Fibroblast of gingiva (primary cell): ENCODE data around the gene THSD7A.
"Not testable (repeated sequence)": the region's sequence is repeated elsewhere in the genome, so short reads cannot be mapped to it uniquely, and the experiment has no call there.

Source experiments
- DNase-seq: peaks from one replicate; pipeline ENCODE4 v3.0.0-alpha.2; 2011; ENCODE audit warnings: low read depth

Gene THSD7A

GRCh38 chr7:11587048-11587447 is 244.9 kb downstream of the THSD7A start:
- no peak for DNase-seq

GRCh38 chr7:11584406-11585031 is 247.5 kb downstream of the THSD7A start:
- DNase-seq, result no peak

DNA sequence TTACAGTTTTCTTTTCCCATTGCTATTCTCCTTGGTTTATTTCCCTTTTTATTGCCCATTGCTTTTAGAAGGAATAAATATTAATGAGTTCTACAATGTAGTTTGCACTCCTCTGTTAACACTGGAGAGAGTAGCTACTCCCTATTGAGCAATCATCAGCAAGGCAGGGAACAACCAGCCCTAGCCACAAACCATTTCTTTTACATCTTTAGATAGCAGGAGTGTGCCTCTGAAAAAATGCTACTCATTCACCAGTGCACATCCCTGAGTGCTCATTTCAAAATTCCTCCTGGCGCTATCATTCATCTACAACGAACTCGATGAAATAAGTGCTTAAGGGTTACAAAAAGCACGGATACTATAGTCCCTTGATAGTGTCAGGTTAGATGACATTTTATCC is 252.9 kb downstream of the THSD7A start:
- DNase-seq, result no peak

GRCh38 chr7:11576310-11576709 is 255.7 kb downstream of the THSD7A start:
- DNase-seq, result no peak

GRCh38 chr7:11573128-11573750 is 258.8 kb downstream of the THSD7A start:
- no peak for DNase-seq

GRCh38 chr7:11570922-11571550 is 261.0 kb downstream of the THSD7A start:
- peak; percentile 54 for DNase-seq

DNA sequence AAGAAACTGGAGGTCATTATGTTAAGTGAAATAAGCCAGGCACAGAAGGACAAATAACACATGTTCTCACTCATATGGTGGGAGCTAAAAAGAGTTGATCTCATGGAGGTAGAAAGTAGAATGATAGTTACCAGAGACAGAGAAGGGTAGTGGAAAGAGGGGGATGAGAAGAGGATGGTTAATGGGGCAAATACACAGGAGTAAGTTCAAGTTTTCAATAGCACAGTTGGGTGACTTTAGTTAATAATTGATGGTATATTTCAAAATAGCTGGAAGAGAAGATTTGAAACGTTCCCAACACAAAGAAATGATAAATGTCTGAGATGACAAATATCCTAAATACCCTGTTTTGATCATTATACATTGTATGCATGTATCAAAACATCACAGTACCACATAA is 261.8 kb downstream of the THSD7A start:
- DNase-seq, result no peak

DNA sequence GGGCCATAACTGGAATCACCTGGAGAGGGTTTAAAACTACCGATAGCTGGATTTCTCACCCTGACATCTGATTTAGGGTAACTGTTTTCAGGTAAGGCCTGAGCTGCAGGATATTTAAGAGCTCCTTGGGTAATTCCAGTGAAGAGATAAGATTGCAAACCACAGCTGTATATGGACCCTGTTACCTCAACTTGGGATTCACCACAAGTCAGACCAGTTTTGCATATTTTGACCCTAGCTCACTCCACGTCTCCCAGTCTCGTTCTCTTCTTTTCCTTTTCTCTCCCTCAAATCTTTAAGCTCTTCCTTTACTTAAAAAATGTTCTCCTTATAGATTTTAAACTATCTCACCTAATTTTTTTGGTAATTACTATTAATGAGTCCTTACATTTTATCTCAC is 264.4 kb downstream of the THSD7A start:
- DNase-seq, result no peak

- peak; percentile 2 for DNase-seq
Measured at GRCh38 chr7:11557627-11558026, 274.4 kb downstream of the THSD7A start.

GRCh38 chr7:11552676-11553296 is 279.2 kb downstream of the THSD7A start:
- no peak for DNase-seq

- no peak for DNase-seq
Measured at GRCh38 chr7:11551470-11551869, 280.5 kb downstream of the THSD7A start.

DNA sequence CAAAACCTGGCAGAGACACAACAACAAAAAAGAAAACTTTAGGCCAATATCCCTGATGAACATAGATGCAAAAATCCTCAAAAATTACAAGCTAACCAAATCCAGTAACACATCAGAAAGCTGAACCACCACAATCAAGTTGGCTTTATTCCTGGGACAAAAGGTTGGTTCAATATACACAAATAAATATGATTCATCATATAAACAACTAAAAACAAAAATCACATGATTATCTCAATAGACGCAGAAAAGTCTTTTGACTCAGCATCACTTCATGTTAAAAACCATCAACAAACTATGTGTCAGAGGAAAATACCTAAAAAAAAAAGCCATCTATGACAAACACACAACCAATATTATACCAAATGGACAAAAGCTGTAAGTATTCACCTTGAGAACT is 283.5 kb downstream of the THSD7A start:
- peak; percentile 73 for DNase-seq

DNA sequence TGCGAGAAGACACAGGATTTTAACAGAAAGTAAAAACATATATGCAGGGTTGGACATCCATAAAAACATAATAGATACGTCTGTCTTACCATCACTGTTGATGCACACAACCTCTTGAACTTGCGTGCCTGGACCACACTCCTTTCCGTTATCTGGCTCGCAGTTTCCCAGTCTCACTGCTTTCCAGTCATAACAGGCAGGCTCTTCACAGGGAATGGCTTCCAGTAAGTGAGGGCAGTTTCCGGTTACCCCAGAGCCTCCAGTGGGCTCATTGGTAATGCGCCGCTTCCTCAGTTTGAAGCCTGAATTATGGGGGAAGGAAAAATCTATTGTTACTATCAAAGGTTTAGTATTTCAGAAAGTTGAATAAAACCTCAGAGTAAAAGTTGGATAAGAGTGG is 290.7 kb downstream of the THSD7A start:
- DNase-seq, result no peak

DNA sequence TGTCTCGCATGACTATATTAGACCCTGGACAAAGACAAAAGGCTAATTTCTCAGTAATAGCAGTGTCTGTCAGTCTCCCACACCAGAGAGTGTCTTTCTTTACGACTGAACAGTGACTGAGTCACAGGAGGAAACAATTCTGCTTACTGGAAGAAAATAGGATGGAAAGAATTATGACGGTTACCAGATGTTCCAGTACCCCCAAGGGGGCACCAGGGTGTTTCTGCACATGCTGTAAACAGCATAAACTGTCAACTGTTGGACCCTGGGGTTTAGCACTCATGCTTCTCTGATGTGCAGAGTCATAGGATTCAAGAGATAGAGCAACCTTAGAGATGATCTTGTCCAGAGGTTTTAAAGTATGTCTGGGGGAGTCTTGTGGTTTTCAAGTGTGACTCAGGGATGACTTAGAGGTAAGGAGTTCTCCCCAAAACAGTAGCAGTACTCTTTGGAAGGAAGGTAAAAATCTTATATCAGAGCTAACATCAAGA is 291.7 kb downstream of the THSD7A start:
- DNase-seq, result peak; percentile 63

GRCh38 chr7:11539853-11540252 is 292.1 kb downstream of the THSD7A start:
- DNase-seq, result peak; percentile 6

GRCh38 chr7:11538751-11539299 is 293.2 kb downstream of the THSD7A start:
- no peak for DNase-seq

GRCh38 chr7:11533229-11533820 is 298.7 kb downstream of the THSD7A start:
- DNase-seq, result no peak

DNA sequence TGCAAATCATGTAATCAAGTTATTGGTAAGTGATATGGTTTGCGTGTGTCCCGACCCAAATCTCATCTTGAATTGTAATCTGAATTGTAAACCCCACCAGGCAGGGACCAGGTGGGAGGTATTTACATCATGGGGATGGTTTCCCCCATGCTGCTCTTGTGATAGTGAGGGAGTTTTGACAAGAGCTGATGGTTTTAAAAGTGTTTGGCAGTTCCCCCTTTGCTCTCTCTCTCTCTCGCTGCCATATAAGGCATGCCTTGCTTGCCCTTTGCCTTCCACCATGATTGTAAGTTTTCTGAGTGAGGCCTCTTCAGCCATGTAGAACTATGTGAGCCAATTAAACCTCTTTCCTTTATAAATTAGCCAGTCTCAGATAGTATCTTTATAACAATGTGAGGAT is 302.6 kb downstream of the THSD7A start:
- DNase-seq, result no peak

DNA sequence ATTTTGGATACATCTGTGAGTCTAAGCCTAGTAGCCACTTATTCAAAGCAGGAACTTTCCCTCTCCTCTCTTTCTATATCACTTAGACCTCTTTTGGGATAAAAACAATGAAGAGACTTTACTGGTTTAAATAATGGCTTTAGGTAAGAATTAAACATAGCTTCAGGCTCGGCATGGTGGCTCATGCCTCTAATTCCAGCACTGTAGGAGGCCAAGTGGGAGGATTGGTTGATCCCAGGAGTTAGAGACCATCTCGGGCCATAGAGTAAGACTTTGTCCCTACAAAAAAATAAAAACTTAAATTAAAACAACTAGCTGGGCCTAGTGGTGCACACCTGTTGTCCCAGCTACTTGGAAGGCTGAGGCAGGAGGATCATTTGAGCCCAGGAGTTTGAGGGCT is 304.3 kb downstream of the THSD7A start:
- no peak for DNase-seq

- no peak for DNase-seq
Measured at GRCh38 chr7:11524476-11525397, 307.3 kb downstream of the THSD7A start.

DNA sequence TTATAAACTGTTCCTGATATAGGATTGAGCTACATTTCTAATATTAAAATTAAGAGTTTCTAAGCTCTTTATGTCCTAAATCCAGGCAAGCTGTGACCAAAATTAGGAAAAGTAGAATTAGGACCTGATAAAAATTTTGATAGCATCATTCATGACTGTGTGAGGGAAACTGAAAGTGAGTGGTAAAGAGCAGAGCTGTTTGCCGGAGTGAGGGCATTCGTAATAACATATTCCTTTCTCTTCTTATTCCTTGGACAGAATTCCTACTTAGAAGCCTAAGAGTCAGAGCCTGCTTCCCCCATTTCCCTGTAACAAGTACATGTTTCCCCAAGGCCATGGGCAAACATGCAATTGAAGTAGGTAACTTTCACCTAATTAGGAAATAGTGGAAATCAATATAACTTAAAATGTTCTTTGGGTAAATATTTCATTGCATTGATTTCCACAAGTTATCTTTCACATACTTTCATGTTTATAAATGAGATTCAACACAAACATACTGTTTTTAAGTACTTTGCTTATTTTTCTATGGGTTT is 310.0 kb downstream of the THSD7A start:
- not testable (repeated sequence) for DNase-seq
